GM15510 (cell line): ENCODE data around the gene GDF2.

Source experiments
- POLR2A ChIP-seq: IDR thresholded peaks from 3 replicates; pipeline ENCODE4 v1.6.1; 2011; ENCODE audit warnings: borderline replicate concordance; ENCODE audit not compliant: insufficient read length; ENCODE audit errors: extremely low read depth

GDF2 gene

DNA sequence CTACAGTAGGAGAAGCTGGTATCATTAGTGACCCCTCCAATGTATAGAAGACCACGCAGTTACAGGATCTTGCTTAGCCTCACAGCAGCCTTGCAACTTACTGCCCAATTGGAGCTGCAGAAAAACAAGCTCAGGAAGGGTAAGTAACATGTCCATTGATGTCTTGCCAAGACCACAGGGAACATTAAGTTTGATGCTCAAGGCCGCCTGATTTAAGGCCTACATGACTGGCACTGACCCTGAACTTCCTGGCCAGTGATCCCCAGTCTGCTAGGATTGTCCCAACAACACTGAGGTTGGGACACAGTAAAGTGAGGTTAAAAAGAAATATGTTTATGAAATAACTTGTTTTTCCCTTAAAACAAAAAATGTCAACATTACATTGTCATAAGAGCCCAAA lies 6.8 kb upstream of the GDF2 start:
- no peak for TF ChIP-seq POLR2A

DNA sequence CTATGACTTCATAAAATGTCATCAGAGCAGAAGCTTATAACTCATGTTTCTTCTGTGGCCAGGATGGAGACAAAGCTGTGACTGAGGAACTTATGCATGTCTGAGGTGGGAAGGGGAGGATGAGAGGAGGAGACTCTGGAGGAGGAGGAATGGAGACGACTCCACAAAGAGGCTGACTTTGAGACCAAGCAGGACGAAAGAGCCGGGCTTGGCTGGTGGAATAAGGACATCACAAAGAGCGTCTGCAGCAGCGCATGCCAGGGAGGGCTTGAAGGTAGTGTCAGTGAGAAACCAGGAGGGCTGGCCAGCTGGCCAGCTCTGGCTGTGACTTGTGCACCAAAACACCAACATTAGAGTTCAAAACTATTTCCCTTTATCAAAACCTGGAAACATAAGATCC lies 6.1 kb upstream of the GDF2 start:
- no peak for TF ChIP-seq POLR2A

DNA sequence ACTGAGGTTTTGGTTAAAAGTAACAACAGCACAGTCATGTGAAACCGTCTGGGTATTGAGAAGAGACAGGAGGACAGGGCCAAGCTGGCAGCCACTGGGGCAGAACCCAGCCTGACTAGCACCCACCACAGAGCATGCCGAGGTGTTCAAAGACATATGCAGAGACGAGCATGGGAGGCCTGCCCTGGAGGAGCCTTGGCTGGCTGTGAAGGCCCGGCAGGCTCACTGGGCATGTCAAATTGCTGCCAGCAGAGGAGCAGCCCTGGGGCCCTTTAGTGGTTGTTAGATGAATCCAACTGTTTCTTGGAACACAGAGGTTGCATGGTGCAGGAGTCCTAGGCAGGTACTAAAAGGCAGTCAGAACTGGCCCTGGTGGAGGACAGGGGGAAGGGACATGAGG lies 5.0 kb upstream of the GDF2 start:
- TF ChIP-seq POLR2A, result no peak

DNA sequence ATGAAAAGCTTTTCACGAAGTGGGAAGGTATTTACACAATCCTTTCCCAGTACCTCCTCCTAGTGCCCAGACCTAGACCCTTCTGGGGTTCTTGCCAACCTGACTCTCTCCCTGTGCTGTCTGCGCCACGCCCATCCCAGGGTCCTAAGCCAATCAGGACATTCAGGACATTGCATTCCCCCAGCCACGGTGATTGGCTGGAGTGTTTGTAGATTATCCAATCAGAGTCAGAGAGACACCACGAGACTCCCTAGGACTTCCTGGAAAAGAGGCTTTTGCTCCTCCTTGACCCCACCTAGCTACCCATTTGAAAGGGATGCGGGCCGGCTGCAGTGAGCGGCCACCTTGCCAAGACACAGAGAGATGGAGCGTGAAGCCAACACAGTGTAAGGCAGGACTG lies 3.5 kb upstream of the GDF2 start:
- no peak for TF ChIP-seq POLR2A

DNA sequence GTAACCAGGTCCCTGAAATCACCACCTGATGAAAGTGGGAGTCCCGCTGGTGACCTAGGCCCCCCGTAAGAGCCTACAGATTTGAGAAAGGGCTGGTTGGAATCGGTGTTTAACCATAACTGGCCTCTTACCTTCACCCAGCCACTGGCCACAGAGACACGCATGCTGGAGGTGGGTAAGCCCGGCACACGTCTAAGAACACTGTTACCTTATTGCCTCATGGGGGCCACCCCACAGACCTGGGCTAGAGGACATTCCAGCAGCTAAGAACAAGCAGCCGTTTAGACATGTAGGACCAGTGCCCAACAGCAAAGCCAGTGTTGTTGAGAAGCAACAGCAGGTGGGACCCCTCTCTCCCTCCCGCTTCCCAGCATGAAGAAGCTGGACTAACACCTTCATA lies 2.5 kb upstream of the GDF2 start:
- TF ChIP-seq POLR2A, result no peak

DNA sequence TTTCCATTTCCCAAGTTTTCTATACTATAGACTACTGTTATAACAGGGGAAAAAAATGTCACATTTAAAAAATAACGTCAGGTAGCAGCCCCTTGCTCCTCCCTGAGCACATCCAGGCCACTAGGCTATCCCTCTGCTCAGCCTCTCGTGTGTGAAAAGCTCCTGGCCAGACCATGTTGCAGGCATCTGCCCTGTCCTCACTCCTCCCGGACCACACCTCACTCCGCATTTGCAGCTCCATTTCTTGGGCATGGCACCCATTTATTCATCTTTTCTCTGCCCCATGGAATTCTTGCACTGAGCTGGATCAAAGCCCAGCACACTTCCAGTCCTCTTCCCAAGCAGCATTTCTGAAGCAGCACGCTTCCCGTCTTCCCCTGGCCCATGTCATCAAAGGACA lies 1.4 kb upstream of the GDF2 start:
- no peak for TF ChIP-seq POLR2A

DNA sequence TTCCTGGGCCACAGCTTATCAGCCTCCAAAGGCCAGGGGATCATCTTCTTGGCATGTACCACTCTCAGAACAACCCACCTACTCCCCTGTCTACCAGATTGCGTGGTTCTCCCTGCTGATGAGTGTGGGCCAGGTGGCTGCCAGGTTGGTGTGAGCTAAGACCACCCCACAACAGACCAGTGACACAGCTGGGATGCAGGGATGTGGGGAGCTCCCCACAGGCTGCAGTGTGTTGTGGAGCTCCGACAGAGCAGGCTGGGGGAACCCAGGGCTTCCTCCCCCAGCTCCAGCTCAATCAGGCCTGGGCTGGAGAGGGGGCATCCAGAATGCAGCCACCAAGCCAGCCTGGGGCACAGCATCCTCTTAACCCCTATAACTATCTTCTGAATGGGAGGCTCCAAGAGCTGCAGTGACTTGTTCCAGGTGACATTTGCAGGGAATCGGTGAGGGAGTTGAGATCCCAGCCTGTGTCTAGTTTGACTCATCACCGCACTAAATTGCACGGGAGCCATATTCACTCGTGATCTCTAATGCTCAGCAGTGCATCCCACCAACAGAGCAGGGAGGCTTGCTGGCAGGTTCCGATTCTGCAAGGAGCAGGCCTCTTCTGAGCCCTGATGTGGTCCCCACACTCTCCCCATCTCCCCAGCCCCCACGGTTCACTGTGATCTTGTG lies 596 bp upstream of the GDF2 start:
- no peak for TF ChIP-seq POLR2A

DNA sequence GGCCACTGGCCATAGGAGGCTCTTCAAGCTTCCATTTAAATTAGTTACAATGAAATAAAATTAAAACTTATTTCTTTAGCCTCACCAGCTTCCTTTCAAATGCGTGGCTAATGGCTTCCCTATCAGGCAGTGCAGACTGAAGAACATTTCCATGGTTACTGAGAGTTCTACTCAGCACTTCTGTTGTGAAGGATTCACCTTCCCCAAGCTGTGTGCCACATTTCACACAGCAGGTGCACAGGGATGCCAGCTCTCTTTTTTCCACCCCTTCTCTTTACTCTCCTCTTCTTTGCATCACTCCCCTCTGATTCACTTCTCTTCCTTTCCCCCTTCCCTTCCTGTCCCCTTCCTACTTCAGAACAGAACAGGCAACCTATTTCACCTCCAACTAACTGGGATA lies 833 bp downstream of the GDF2 start:
- TF ChIP-seq POLR2A, result no peak

DNA sequence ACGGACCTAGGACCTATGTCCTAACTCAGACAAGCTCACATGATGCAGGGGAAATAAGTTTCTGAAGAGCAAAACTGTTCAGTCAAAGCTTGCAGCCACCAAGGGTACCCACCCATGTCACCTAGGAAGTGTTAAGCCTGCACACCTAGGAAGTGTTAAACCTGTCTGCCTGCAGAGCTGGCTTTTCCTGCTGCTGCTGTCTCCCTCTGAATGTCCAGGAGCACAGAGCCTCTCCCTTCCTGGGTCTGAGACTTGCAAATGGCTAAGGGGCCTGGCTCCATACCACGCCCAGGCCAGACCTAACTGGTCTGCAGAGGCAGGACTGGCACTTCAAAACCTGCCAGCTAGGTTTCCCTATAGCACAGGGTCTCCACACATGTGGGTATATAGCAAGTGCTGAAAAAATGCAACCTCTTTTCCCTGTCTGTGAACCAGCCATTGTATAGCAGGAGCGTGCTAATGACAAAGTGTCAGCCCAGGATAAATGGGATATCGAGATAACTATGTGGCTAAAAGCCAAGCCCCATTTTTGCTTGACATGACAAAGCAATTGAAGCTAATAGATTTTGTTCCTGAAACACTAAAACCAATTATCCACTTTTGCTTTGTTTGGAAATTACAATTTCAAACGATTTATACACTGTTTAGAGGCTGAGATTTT lies 1.5 kb downstream of the GDF2 start:
- TF ChIP-seq POLR2A, result no peak

DNA sequence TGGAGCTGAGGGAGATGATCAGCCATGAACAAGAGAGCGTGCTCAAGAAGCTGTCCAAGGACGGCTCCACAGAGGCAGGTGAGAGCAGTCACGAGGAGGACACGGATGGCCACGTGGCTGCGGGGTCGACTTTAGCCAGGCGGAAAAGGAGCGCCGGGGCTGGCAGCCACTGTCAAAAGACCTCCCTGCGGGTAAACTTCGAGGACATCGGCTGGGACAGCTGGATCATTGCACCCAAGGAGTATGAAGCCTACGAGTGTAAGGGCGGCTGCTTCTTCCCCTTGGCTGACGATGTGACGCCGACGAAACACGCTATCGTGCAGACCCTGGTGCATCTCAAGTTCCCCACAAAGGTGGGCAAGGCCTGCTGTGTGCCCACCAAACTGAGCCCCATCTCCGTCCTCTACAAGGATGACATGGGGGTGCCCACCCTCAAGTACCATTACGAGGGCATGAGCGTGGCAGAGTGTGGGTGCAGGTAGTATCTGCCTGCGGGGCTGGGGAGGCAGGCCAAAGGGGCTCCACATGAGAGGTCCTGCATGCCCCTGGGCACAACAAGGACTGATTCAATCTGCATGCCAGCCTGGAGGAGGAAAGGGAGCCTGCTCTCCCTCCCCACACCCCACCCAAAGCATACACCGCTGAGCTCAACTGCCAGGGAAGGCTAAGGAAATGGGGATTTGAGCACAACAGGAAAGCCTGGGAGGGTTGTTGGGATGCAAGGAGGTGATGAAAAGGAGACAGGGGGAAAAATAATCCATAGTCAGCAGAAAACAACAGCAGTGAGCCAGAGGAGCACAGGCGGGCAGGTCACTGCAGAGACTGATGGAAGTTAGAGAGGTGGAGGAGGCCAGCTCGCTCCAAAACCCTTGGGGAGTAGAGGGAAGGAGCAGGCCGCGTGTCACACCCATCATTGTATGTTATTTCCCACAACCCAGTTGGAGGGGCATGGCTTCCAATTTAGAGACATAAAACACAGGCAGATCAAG lies 3.3 kb downstream of the GDF2 start:
- no peak for TF ChIP-seq POLR2A

DNA sequence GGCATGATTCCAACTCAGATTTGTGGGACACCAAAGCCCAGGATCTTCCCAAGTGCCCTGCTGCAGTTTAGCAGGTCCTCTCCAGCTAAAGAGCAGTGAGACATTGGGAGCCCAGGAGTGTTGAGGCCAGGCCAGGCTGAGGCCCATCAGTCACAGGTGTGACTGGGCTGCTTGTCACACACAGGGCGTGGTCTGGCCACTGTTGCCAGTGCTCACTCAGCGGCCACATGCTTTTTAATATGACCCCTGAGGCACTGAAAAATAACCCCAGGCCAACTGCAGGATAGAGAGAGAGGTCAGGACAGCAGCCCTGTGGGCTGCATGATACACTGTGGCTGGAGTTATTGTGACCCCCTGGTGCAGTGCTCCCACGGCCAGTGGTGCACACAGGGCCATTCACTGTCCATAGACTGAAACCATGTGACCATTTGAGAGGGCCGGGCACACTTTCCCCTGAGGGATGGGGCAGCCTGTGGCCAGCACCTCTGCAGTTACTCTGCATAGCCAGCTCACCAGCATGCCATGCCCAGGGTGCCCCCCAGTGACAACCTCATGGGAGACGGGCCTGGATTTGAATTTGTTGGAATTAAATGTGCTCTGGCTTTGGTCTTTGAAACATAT lies 4.2 kb downstream of the GDF2 start:
- TF ChIP-seq POLR2A, result no peak

DNA sequence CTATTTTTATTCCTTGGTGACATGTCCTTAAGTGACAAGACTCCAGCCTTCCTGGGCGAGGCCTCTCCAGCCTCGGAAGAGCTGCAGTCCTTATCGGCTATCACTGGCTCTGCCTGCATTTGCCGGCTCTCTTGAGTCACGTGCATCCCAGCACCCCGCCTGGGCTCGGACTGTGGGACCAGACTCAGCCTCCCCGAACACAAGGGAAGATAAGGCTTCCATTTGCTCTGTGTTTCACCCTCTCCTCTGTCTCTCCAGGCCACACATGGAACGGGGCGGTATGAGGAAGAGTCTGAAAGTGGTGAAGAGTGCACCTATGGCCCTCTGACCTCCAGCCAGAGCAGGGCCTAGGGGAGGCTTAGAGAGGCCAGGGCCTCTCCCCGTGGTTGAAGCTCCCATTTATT lies 4.7 kb downstream of the GDF2 start:
- TF ChIP-seq POLR2A, result no peak

DNA sequence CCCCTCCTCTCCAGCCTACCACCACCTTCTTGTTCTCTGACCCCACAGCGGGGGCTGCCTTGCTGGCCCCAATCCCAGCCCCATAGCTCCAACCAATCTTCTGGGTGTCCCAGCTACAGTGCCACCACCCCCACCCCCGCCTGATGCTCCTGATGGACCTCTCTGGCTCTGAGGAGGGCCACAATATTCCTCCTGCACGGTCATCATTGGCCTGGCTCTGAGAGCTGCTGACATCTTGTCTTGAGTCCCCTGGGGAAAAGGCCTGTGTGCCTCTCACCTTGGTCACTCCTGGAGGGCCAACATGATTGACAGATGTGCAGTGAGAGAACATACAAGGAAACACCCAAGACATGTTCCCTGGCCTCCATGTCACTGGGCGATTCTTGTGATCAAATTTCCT lies 7.6 kb downstream of the GDF2 start:
- TF ChIP-seq POLR2A, result no peak

DNA sequence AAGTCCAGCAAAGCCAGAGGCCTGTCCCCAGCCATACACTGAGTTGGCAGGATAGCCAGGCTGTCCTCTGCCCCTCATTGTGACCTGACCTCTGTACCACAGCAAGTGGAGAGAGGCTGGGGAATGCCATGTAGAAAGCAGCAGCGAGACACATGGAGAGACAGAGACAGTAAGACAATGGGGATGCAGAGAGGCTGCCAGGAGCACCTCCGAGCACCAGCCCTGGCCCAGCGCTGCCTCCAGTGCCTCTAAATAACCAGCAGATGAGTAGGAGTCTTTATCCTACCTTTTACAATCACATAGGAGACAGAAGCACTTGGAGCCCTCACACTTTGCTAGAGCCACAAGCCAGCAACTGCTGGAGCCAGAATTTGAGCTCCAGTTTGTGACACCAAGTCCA lies 8.1 kb downstream of the GDF2 start:
- TF ChIP-seq POLR2A, result no peak

DNA sequence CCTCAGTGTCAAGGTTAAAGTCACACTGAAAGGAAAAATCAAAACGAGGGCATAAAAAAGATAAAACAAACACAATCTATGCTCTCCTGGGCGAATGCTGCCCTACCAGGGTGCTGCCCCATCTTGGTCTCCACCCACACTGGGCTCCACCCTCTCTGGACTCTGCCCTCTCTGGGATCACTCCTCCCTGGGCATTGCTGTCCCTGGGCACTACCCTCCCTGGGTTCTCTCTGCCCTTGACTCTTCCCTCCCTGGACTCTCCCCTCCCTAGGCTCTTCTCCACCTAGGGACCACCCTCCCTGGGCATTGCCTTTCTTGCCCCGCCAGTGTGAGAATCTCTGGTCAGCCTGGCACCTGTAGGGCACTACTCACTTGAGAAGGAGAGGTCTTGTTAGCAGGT lies 8.6 kb downstream of the GDF2 start:
- TF ChIP-seq POLR2A, result no peak
